ENCODE data around the gene USP10.

GRCh38 chr16:84823926-84824325, 124.1 kb downstream of the USP10 start:
- TF ChIP-seq CTCF (conservative IDR thresholded peaks at IDR 0.05 in 1 of 2, IDR thresholded peaks at IDR 0.05 in 1 of 2; ENCODE audit: low read depth in 1 of 2, low read length in 2 of 2) (no peak), EZH2 (IDR thresholded peaks at IDR 0.05; ENCODE audit: low read length, missing control alignments) (no peak)
